ENCODE data around the gene TBCD.
A peak's percentile ranks its signal among the peaks of the same experiment; 100 is the strongest.

Gene TBCD

DNA sequence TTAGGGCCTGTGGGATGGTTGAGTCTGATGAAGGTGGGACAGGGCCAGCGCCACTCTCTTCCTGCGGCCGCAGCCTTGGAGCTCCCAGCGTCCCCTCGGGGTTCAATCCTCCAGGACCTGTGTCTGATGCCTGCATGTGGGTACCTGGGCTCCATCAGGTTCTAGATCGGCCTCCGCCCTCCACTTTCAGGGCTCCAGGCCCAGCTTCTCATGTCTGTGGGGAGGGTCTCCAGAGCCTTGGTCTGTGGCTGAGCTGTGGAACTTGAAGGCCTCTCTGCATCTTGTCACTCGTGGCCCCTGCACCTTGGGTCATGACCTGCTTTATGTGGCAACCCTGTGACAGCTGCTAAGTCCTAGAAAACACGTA is 177.8 kb downstream of the TBCD start:
- DNase-seq (ENCODE audit: low read depth) = no peak
- TF ChIP-seq, protein P1, sequence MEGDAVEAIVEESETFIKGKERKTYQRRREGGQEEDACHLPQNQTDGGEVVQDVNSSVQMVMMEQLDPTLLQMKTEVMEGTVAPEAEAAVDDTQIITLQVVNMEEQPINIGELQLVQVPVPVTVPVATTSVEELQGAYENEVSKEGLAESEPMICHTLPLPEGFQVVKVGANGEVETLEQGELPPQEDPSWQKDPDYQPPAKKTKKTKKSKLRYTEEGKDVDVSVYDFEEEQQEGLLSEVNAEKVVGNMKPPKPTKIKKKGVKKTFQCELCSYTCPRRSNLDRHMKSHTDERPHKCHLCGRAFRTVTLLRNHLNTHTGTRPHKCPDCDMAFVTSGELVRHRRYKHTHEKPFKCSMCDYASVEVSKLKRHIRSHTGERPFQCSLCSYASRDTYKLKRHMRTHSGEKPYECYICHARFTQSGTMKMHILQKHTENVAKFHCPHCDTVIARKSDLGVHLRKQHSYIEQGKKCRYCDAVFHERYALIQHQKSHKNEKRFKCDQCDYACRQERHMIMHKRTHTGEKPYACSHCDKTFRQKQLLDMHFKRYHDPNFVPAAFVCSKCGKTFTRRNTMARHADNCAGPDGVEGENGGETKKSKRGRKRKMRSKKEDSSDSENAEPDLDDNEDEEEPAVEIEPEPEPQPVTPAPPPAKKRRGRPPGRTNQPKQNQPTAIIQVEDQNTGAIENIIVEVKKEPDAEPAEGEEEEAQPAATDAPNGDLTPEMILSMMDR (IDR thresholded peaks at IDR 0.05; ENCODE audit: insufficient read depth, low read depth, low read length, missing control alignments) = no peak
- no peak overlapping the region for H3K4me3 ChIP-seq (ENCODE audit: low read length)

DNA sequence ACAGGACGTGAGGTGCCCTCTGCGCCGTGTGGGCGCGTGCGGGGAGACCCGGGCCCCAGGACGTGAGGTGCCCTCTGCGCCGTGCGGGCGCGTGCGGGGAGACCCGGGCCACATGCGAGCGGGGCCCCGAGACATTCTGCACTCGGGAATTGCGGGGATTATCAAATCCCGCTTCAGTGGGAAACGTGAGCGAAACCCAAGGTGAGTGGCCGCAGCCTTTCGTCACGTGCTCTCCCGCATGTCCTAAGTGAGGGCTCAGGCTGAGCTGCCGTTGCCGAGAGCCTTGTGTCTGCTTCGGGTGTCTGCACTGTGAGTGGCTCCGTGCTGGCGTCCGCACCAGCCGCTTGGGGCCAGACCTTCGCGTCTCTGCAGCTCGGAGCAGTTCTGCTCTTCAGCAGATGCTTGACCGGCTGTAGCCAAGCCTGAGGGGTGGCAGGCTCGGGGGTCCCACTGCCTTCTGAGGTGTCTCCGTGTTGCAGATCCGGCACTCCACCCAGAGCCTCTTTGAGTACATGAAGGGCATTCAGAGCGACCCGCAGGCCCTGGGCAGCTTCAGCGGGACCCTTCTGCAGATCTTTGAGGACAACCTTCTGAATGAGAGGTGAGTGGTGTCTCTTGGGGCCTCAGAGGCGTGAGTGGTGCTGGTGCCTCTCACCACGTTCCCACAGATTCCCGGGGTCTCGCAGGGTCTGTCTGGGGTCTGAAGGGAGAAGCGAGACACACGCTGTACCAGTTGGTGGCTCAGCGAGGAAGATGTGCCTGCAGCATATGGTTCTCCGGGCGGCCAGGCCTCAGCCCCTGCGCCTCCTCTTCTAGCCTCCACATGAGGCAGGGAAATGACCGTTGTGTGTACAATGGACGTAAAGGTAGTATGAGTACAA is 178.4 kb downstream of the TBCD start:
- DNase-seq (ENCODE audit: low read depth) = no peak
- TF ChIP-seq, protein P1 (IDR thresholded peaks at IDR 0.05; ENCODE audit: insufficient read depth, low read depth, low read length, missing control alignments) = no peak
- no peak overlapping the region for H3K4me3 ChIP-seq (ENCODE audit: low read length)

DNA sequence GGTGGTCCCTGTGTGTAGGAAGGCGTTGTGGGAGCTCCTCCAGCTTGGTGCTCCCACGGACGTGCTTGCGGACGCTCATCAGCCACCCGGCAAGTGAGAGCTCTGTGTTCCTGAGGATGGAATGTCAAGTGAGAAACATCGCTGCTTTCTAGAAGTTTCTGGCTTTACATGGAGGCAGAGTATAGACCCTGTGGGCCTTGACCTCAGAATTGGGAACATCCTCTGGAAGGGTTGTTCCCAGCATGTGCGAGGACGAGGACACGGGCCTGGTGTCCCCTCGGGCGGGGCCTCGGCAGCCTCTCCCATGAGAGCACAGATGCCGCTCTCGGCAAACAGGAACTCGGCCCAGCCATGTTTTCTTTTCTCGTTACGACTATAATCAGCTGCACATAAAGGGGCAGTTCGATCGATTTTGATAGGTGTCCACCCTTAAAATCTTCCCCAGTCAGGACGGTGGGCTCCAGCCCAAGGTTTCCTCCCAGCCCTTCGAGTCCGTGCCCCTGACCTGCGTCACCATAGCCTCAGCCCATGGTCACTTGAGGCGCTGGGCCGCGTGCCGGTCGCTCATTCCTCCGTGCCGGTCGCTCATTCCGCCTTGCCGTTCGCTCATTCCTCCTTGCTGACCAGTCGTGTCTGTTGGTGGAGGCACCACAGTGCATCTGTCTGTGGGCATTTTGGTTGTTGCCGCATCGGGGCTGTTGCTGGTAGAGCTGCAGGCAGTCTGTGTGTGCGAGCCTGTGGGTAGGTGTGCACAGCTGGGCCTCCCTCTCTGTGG is 179.2 kb downstream of the TBCD start:
- TF ChIP-seq, protein P1 (IDR thresholded peaks at IDR 0.05; ENCODE audit: insufficient read depth, low read depth, low read length, missing control alignments) = no peak
- no peak overlapping the region for H3K4me3 ChIP-seq (ENCODE audit: low read length)
- DNase-seq (ENCODE audit: low read depth) = no peak

DNA sequence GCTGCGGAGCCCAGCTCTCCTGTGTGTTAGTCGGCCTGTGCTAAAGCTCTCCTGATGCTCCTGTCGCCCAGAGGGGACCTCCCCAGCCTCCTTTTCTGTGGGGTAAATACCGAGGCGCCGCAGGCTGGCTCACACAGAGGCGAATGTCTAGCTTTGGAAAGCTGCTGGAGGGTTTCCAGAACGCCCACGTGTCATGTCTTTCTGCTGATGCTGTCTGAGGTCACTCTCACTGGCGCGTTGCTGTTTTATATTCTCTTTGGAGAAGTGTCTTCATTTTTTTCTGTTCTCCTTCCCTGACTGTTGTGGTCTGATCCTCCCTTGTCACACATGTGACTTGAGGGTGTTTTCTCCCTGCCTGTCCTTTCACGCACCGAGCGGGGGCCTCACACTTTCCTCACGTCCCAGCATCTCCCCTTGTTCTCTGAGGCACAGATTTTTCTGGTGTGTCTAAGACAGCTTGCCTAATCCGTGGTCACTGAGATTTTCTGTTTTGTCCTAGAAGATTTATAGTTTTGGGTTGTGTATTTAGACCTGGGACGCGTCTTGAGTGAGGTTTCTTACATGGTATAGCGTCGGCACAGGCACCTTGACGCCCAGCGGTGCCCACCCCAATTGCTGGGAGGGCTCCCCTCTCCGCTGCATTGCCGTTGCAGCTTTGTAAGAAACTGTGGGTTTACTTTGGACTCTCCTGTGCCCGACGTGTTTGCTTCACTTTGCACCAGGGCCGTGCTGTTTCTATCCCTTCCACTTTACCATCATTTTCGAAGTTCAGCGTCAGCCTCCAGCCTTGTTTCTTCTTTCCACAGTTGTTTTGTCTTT is 180.0 kb downstream of the TBCD start:
- TF ChIP-seq, protein P1 (IDR thresholded peaks at IDR 0.05; ENCODE audit: insufficient read depth, low read depth, low read length, missing control alignments) = no peak
- H3K4me3 ChIP-seq (ENCODE audit: low read length) = no peak overlapping the region
- DNase-seq (ENCODE audit: low read depth) = peak; percentile 87

DNA sequence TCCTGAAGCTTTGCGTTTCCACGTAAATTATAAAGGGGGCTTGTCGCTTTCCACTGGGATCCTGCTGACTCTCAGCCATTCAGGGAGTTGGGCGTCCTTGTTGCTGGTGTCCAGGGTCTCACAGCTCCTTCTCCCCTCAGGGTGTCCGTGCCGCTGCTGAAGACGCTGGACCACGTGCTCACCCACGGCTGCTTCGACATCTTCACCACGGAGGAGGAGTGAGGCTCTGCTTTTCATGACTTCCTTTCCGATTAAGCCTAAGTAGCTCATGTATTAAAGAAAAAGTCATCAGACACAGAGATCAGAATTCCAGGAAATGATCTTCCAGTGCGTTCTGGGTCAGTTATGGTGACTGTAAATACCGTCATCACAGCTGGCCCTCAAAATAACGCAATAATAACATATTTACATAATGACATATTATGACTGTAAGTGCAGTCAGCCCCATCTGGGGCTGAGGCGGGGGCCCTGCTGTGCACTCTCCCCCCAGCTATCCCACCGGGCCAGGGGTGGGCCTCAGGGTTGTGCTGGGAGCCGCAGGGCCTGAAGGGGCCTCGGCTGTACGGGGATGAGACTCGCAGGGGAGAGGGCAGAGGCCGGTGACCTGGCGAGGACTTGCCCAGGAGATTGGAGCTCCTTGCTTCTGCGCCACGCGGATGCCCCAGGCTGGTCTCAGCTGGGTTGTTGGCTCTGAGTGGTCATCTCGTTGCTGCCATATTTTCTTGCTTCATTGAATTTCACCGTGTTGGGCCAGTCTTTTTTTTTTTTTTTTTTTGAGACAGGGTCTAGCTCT is 180.8 kb downstream of the TBCD start:
- DNase-seq (ENCODE audit: low read depth) = peak; percentile 76
- TF ChIP-seq, protein P1 (IDR thresholded peaks at IDR 0.05; ENCODE audit: insufficient read depth, low read depth, low read length, missing control alignments) = no peak
- H3K4me3 ChIP-seq (ENCODE audit: low read length) = no peak overlapping the region

DNA sequence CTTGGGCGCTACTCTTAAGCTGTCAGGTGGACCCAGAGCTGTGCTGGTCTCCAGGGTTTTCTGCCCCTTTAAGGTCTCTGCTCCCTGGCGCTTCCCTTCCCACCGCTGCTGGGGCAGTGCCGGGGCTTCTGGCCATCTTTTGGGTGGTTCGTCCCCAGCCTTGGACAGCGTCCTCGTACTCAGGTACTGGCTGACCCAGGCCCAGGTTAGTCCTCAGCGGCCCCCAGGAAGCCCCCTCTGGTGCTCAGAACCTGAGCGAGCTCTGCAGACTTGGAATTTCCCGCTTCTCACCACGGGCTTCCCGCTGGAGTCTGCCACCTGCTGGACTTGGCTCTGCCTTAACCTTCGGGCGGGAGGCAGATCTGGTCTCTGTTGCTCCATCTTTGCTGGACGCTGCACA is 182.0 kb downstream of the TBCD start:
- no peak for DNase-seq (ENCODE audit: low read depth)
- TF ChIP-seq, protein P1 (IDR thresholded peaks at IDR 0.05; ENCODE audit: insufficient read depth, low read depth, low read length, missing control alignments) = no peak
- H3K4me3 ChIP-seq (ENCODE audit: low read length) = no peak overlapping the region

All from epithelial cell of esophagus (primary cell).